Caco-2 (cell line): ENCODE measurements around the gene PPP3CB. TPM values are rescaled to one million over a fixed set of nuclear protein-coding genes. Genes with fewer than 3 reads are reported as not detected.
A peak's percentile ranks its signal among the peaks of the same experiment; 100 is the strongest.

Experiments used
- BruUV-seq: library from RNA; stranded (reverse); fragments of 400-500 nt; replicated peaks from 2 replicates; lab custom pipeline; 2021; lab: Mats Ljungman, UMichigan
- CTCF ChIA-PET: fragments of 300-600 bp; sonication (Branson Sonifier 250); formaldehyde crosslinking; loops from one replicate; lab custom pipeline; 2022; ENCODE audit warnings: antibody characterized with exemption; lab: Charles Lee
- POLR2A ChIA-PET: fragments of 300-600 bp; sonication (Branson Sonifier 250); formaldehyde crosslinking; loops from one replicate; lab custom pipeline; 2022; ENCODE audit warnings: antibody characterized with exemption; lab: Charles Lee
- DNase-seq, 2 experiments: peaks; one replicate each; pipeline versions ENCODE4 v3.0.0 to v3.0.0-alpha.2; 2020 to 2022
- H3K27me3 ChIP-seq: replicated peaks from 2 replicates; pipeline ENCODE4 v1.6.0; 2011; ENCODE audit warnings: low read length; ENCODE audit not compliant: control insufficient read depth, insufficient read depth
- H3K36me3 ChIP-seq: 2 replicates; pipeline ENCODE4 v1.5.1; 2011; ENCODE audit warnings: low read length; ENCODE audit not compliant: control insufficient read depth, insufficient read depth
- H3K4me1 ChIP-seq: fragments of 250-450 bp; sonication (Bioruptor Pico); 2 replicates; pipeline ENCODE4 v1.5.1; 2020; ENCODE audit warnings: mild to moderate bottlenecking
- H3K4me3 ChIP-seq: 2 replicates; pipeline ENCODE4 v1.5.1; 2011; ENCODE audit warnings: low read depth, mild to moderate bottlenecking, control low read depth, low read length
- H3K9me3 ChIP-seq: fragments of 250-450 bp; sonication (Bioruptor Pico); 2 replicates; pipeline ENCODE4 v1.5.1; 2020; ENCODE audit warnings: mild to moderate bottlenecking, moderate library complexity
- H3K27ac Mint-ChIP-seq: one replicate; pipeline ENCODE4 v1.8.0; 2022; ENCODE audit warnings: mixed read lengths; ENCODE audit not compliant: unreplicated experiment
- H3K27me3 Mint-ChIP-seq: one replicate; pipeline ENCODE4 v1.8.0; 2022; ENCODE audit warnings: mixed read lengths; ENCODE audit not compliant: insufficient read depth, unreplicated experiment
- H3K36me3 Mint-ChIP-seq: one replicate; pipeline ENCODE4 v1.8.0; 2022; ENCODE audit warnings: mild to moderate bottlenecking, mixed read lengths; ENCODE audit not compliant: insufficient read depth, unreplicated experiment
- H3K4me1 Mint-ChIP-seq: one replicate; pipeline ENCODE4 v1.8.0; 2022; ENCODE audit warnings: low read depth, mixed read lengths; ENCODE audit not compliant: unreplicated experiment
- H3K4me3 Mint-ChIP-seq: one replicate; pipeline ENCODE4 v1.8.0; 2022; ENCODE audit warnings: mild to moderate bottlenecking, moderate library complexity, mixed read lengths; ENCODE audit not compliant: unreplicated experiment
- H3K9me3 Mint-ChIP-seq: one replicate; pipeline ENCODE4 v1.8.0; 2022; ENCODE audit warnings: mixed read lengths; ENCODE audit not compliant: unreplicated experiment
- intact Hi-C: fragments of 100-400 bp; cut with micrococcal nuclease; formaldehyde crosslinking; loops from one replicate; pipeline ENCODE4 v1.10.0; 2022; ENCODE audit not compliant: unreplicated experiment
- total RNA-seq: library from RNA; stranded (reverse); gene quantifications from 2 replicates; pipeline ENCODE4 v1.2.3, GENCODE V29; 2022
- TF ChIP-seq, protein P1 (sequence below), 2 experiments: fragments of 200-600 bp in 1 of 2; IDR thresholded peaks; 1 replicate in 1 of 2; 2 replicates in 1 of 2; pipeline versions ENCODE4 v1.5.1 to v1.8.0; 2011 to 2022; ENCODE audit warnings: antibody characterized with exemption in 1 of 2, control low read depth in 1 of 2, inconsistent platforms in 1 of 2, low read depth in 1 of 2, low read length in 1 of 2, mild to moderate bottlenecking in 1 of 2, moderate library complexity in 1 of 2; ENCODE audit not compliant: insufficient read depth in 1 of 2, severe bottlenecking in 1 of 2, unreplicated experiment in 1 of 2

PPP3CB gene
- total RNA-seq, 1 experiment from 2014 or later = 41.5 TPM

DNA sequence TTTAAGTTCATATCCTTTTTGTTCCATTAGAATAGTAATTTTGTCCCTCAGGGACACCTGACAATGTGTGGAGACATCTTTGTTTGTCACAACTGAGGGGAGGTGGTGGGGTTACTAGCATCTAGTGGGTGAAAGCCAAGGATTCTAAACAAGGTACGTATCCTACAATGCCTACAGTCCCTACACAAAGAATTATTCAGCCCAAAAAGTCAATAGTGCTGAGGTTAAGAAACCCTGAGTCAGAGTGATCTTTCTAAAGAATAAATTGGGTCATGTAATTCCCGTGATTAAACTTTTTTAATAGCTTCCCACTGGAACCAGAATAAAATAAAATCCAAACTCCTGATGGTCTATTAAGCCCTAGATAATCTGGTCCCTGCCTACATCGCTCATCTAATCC lies 79.3 kb downstream of the PPP3CB start:
- Mint-ChIP-seq H3K4me1 (peaks cover 25% of the 10 kb centered on the region), H3K36me3 (peaks cover 32% of the 10 kb centered on the region), H3K4me3 (no peak overlapping the region), H3K27me3 (no peaks in the 10 kb centered on the region), H3K9me3 (no peaks in the 10 kb centered on the region), H3K27ac (no peak overlapping the region)
- peaks cover 36% of the 10 kb centered on the region for H3K4me1 ChIP-seq
- POLR2A ChIA-PET = interaction anchor here (0.6 kb wide), 1 partner anchor 1650 kb away, joined by 3 read pairs; no protein-coding TSS in a partner anchor
- no peaks in the 10 kb centered on the region for H3K36me3 ChIP-seq
- DNase-seq = no peak
- H3K9me3 ChIP-seq = no peaks in the 10 kb centered on the region
- intact Hi-C loops = loop anchor here (10.0 kb wide), 1 partner anchor 228 kb away; the partner anchor contains the start of gene MYOZ1
- no TSS peak for BruUV-seq
- H3K4me3 ChIP-seq = no peak overlapping the region
- TF ChIP-seq, protein P1, sequence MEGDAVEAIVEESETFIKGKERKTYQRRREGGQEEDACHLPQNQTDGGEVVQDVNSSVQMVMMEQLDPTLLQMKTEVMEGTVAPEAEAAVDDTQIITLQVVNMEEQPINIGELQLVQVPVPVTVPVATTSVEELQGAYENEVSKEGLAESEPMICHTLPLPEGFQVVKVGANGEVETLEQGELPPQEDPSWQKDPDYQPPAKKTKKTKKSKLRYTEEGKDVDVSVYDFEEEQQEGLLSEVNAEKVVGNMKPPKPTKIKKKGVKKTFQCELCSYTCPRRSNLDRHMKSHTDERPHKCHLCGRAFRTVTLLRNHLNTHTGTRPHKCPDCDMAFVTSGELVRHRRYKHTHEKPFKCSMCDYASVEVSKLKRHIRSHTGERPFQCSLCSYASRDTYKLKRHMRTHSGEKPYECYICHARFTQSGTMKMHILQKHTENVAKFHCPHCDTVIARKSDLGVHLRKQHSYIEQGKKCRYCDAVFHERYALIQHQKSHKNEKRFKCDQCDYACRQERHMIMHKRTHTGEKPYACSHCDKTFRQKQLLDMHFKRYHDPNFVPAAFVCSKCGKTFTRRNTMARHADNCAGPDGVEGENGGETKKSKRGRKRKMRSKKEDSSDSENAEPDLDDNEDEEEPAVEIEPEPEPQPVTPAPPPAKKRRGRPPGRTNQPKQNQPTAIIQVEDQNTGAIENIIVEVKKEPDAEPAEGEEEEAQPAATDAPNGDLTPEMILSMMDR (IDR thresholded peaks at IDR 0.05; ENCODE audit: insufficient read depth in 1 of 2, low read depth in 1 of 2, low read length in 1 of 2, severe bottlenecking in 1 of 2, unreplicated experiment in 1 of 2) = no peak
- no peaks in the 10 kb centered on the region for H3K27me3 ChIP-seq
- CTCF ChIA-PET = interaction anchor here (0.6 kb wide), 1 partner anchor 228 kb away, joined by 3 read pairs; no protein-coding TSS in a partner anchor

DNA sequence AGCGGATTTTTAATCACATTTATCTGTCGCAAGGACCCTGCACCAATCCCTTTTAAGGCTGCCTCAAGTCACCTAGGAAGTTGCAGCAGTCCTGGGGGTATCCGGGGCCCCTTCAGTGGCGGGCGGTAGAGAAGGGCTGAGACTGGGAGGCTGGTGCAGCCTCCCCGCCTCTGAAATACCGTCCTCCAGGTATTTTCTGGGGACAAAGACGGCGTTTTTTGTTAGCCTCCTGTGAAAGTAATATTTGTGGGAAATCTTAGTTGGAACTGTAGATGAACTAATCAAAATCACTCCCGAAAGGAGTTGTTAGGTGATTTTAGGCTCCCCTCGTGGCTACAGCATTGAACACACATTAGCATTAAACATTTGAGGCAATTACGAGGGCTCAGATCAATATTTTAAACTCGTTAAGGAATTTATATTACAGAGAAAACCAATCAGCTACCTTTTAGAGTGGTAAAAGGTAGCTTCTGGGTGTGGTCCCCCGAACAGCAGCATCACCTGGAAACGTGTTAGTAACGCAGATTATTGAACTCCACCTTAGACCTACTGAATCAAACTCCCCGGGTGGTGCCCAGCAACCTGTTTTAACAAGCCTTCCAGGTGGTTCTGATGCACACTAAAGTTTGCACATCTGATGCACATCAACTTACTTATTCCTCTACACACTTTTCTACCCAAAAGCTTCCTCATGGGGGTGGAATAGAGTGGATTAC lies 81.4 kb downstream of the PPP3CB start:
- POLR2A ChIA-PET = interaction anchor here (1.7 kb wide), 1 partner anchor 81 kb away, joined by 18 read pairs; the partner anchor contains the start of gene PPP3CB
- intact Hi-C loops = loop anchor here (1.0 to 10.0 kb wide), 4 partner anchors 57 to 230 kb away; partner anchors contain the start of genes CFAP70, MRPS16 and MYOZ1
- Mint-ChIP-seq H3K9me3 (no peaks in the 10 kb centered on the region), H3K36me3 (peaks cover 43% of the 10 kb centered on the region), H3K4me1 (peaks cover 27% of the 10 kb centered on the region), H3K27ac (peak overlapping the region; percentile 97), H3K27me3 (no peaks in the 10 kb centered on the region), H3K4me3 (peak overlapping the region; percentile 100)
- Histone ChIP-seq H3K9me3 (no peaks in the 10 kb centered on the region), H3K4me1 (peaks cover 39% of the 10 kb centered on the region), H3K27me3 (no peaks in the 10 kb centered on the region), H3K36me3 (no peaks in the 10 kb centered on the region), H3K4me3 (peak overlapping the region; percentile 90)
- BruUV-seq = TSS peak; percentile 71
- TF ChIP-seq, protein P1 (IDR thresholded peaks at IDR 0.05; ENCODE audit: insufficient read depth in 1 of 2, low read depth in 1 of 2, low read length in 1 of 2, severe bottlenecking in 1 of 2, unreplicated experiment in 1 of 2) = peak in 1 of 2 experiments; percentile 19
- peak in 1 of 2 experiments; percentile 30 for DNase-seq
- CTCF ChIA-PET = interaction anchor here (0.5 to 0.7 kb wide), 2 partner anchors 223 to 1671 kb away, joined by 3 to 4 read pairs; no protein-coding TSS in a partner anchor

DNA sequence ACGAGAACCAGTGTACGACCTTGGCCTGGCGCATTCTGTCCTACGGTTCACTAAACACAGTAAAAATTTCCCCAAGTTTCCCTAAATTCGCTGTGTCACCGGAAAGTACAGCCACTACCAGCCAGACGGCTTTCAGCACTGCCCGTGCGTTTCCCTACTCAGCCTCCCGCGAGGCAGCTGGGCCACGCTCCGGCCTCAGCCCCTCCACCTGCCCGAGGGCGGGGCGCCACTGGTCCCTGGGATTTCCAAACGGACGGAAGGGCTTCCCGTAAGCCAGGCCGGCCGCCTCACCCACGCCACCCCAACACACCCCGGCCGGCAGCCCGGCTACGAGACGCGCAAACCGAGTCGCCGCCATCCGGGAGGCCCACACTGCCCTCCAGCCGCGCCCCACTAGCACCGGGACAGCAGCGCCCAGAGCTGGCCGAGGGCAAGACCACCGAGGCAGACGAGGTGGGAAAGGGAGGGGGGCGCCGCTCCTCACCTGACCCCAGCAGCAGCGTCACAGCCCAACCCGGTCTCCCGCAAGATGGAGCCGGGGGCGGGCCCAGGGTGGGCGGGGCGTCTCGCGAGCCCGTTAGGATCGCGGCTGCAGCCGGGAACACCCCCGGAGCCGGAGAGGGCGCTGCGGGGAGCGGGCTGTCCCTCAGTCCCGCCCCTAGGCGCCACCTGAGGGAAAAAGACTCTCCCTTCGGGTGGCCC lies 82.1 kb downstream of the PPP3CB start, which contains the start of gene ANXA7:
Gene ANXA7 (minus strand): TSS at position 531 of the 702 bp plus-strand sequence. CDS start 13,202 bp downstream, outside the sequence.
- H3K4me1 Mint-ChIP-seq = peaks cover 27% of the 10 kb centered on the region
- BruUV-seq = TSS peak; percentile 64
- H3K4me3 Mint-ChIP-seq = peak within 1 kb of the TSS; percentile 100
- H3K27ac Mint-ChIP-seq = peak within 1 kb of the TSS; percentile 97
- Histone ChIP-seq H3K36me3 (no peaks in the 10 kb centered on the region), H3K9me3 (no peaks in the 10 kb centered on the region), H3K27me3 (no peaks in the 10 kb centered on the region), H3K4me1 (peaks cover 39% of the 10 kb centered on the region), H3K4me3 (peak within 1 kb of the TSS; percentile 90)
- H3K27me3 Mint-ChIP-seq = no peaks in the 10 kb centered on the region
- intact Hi-C loops = loop anchor here (1.0 to 10.0 kb wide), 4 partner anchors 56 to 231 kb away; partner anchors contain the start of genes CFAP70, MRPS16 and MYOZ1
- no peaks in the 10 kb centered on the region for H3K9me3 Mint-ChIP-seq
- H3K36me3 Mint-ChIP-seq = peaks cover 43% of the 10 kb centered on the region
- POLR2A ChIA-PET = interaction anchor here (1.0 to 1.7 kb wide), 4 partner anchors 55 to 1641 kb away, joined by 3 to 18 read pairs (median 8); partner anchors contain the start of genes CFAP70, DNAJC9, PPP3CB and VSIR
- CTCF ChIA-PET = interaction anchor here (1.2 kb wide), 1 partner anchor 16 kb away, joined by 3 read pairs; no protein-coding TSS in a partner anchor
- TF ChIP-seq, protein P1 (IDR thresholded peaks at IDR 0.05; ENCODE audit: insufficient read depth in 1 of 2, low read depth in 1 of 2, low read length in 1 of 2, severe bottlenecking in 1 of 2, unreplicated experiment in 1 of 2) = peak; percentile 41 to 59
- peak; percentile 95 to 98 for DNase-seq
